OCI-M1 (cell line): ENCODE results near the gene FOLR1.
A peak's percentile ranks its signal among the peaks of the same experiment; 100 is the strongest.
"Not testable (repeated sequence)": the region's sequence is repeated elsewhere in the genome, so short reads cannot be mapped to it uniquely, and the experiment has no call there.

Source experiments
- DNase-seq: peaks from one replicate; lab custom pipeline; 2025; lab: John Stamatoyannopoulos, UW

Gene FOLR1

GRCh38 chr11:72181553-72181958 lies 10.4 kb upstream of the FOLR1 start:
- peak; percentile 66 for DNase-seq

DNA sequence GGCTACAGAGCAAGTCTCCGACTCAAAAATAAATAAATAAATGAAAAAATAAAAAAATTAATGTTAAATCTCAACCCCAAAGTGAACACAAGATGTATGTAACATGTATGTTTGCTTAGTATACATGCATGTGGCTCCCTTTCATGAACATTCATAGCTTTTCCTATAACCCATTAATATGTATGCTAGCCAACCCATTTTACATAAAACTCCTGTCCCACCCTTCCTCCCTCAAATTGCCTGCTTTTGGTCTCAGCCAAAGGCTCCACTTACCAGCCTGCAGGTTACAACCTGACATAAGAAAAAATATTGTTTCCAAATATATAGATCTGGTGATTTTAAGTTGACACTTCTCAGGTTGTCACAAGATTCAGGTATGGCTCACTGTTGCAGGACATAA lies 3.7 kb upstream of the FOLR1 start:
- DNase-seq = no peak

DNA sequence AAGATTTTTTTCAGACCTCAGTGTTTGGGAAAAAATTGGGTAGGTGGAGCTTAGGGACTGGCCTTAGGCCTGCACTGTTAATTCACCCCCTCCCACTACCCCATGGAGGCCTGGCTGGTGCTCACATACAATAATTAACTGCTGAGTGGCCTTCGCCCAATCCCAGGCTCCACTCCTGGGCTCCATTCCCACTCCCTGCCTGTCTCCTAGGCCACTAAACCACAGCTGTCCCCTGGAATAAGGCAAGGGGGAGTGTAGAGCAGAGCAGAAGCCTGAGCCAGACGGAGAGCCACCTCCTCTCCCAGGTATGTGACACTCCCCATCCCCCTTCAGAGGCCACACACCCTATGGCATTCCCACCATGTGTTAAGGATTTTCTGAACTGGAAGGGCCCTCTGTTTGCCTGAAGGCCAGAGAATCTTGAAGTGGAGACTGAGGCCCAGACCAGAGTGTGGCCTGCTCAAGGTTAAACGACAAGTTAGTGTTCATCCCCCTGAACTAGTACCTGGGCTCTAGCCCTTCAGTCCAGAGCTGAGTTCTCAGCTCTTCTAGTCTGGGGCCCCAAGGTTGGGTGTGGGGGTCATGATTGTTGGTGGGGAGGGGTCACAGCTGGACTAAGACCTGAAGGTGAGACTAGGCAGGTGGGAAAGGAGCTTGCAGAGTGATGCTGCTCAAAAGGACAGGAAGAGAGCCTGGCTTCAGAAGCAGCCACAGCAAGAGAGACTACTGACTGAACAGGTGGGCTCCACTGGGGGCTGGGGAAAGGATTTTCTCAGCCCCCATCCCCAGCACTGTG lies 2.3 kb upstream of the FOLR1 start:
- DNase-seq = no peak

DNA sequence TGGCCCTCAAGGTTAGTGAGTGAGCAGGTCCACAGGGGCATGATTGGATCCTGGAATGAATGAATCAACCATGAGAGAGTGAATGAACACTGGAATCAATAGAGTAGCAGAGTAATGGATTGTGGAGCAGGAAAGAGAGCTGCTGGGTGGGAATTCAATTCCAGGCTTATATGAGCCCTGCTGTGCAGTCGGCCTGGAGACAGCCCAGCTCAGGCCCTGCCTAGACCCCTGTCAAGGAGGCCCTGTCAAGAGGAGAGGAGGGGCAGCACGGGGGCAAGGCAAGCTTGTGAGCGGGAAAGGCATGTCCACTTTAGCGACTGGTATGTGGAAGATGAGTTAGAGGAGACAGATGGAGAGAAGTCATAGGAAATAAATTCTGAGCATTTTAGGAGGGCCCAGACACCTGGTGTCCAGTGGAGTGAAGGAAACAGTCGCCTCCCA lies 1.3 kb upstream of the FOLR1 start:
- no peak for DNase-seq

DNA sequence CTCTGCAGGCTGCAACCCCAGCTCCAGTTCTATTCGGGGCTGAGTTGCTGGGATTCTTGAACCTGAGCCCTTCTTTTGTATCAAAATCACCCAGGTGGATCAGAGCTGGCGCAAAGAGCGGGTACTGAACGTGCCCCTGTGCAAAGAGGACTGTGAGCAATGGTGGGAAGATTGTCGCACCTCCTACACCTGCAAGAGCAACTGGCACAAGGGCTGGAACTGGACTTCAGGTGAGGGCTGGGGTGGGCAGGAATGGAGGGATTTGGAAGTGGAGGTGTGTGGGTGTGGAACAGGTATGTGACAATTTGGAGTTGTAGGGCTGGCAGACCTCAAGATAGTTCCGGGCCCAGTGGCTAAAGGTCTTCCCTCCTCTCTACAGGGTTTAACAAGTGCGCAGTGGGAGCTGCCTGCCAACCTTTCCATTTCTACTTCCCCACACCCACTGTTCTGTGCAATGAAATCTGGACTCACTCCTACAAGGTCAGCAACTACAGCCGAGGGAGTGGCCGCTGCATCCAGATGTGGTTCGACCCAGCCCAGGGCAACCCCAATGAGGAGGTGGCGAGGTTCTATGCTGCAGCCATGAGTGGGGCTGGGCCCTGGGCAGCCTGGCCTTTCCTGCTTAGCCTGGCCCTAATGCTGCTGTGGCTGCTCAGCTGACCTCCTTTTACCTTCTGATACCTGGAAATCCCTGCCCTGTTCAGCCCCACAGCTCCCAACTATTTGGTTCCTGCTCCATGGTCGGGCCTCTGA lies 3.8 kb downstream of the FOLR1 start:
- DNase-seq = no peak

- not testable (repeated sequence) for DNase-seq
Measured at GRCh38 chr11:72201445-72201844, 9.5 kb downstream of the FOLR1 start.

DNA sequence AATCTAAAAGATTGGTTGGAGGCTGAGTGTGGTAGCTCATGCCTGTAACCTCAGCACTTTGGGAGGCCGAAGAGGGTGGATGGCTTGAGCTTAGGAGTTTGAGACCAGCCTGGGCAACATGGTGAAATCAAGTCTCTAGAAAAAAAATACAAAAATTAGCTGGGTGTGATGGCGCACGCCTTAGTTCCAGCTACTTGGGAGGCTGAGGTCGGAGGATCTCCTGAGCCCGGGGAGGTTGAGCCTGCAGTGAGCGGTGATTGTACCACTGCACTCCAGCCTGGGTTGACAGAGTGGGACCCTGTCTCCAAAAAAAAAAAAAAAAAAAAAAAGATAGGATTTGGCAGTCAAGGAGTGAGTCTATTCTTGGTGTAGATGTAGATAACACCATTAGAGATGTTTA lies 10.6 kb downstream of the FOLR1 start:
- no peak for DNase-seq

GRCh38 chr11:72203163-72203562 lies 11.2 kb downstream of the FOLR1 start:
- DNase-seq = no peak

DNA sequence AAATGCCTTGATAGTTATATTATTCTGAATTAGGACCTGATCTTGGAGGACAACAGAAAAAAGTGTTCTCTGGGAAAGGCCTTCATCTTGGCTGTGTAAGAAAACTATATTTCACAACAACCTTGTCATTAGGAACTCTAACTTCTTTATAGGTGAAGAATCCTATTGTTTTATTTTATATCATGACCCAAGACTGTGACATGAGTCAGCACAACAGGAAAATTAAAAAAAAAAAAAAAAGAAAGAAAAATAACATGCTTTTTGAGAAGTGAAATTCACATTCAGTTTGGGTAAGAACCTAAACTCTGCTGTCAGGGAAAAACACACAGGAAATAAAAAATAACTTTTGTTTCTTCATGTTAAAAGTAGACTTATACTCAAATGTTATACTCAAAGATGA lies 12.9 kb downstream of the FOLR1 start:
- DNase-seq = no peak

DNA sequence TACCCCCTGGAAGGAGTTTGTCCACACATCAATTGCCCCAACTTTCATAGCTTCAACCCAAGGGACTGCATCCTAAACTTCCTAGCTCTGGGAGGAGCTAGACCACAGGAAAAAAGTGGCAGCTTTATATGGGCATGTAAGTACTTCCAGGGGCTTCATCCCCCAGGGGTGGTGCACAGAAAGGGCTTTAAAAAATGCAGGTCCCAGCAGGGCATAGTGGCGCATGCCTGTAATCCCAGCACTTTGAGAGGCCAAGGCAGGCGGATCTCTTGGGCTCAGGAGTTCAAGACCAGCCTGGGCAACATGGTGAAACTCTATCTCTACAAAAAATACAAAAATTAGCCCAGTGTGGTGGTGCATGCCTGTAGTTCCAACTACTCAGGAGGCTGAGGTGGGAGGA lies 14.9 kb downstream of the FOLR1 start:
- DNase-seq = not testable (repeated sequence)

GRCh38 chr11:72208281-72208680 lies 16.3 kb downstream of the FOLR1 start:
- no peak for DNase-seq

- DNase-seq = peak; percentile 84
Measured at GRCh38 chr11:72209101-72209500, 17.2 kb downstream of the FOLR1 start.

- DNase-seq = no peak
Measured at GRCh38 chr11:72216638-72217037, 24.7 kb downstream of the FOLR1 start, which contains the start of gene FOLR2. TSS of gene FOLR2 (plus strand) at chr11:72216794. CDS start at chr11:72218585, 1,791 bp downstream.

DNA sequence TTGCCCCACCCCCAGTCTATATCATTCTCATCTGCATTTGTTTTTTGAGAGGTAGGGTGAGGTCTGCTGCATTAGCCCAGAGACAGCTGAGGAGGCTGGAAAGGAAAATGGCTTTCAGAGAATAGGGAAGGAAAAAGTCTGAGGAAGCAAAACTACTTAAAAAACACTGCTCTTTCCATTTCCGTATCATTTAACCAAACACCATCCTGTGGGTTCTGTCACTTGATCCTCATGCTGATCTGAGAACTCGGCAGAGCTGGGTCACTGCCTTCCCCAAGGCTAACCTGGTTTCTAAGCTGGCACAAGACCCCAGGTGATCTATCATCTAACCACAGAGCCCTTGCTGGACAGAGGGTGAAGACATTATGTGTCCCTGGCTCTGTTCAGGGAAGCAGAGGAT lies 25.9 kb downstream of the FOLR1 start:
- peak; percentile 70 for DNase-seq

DNA sequence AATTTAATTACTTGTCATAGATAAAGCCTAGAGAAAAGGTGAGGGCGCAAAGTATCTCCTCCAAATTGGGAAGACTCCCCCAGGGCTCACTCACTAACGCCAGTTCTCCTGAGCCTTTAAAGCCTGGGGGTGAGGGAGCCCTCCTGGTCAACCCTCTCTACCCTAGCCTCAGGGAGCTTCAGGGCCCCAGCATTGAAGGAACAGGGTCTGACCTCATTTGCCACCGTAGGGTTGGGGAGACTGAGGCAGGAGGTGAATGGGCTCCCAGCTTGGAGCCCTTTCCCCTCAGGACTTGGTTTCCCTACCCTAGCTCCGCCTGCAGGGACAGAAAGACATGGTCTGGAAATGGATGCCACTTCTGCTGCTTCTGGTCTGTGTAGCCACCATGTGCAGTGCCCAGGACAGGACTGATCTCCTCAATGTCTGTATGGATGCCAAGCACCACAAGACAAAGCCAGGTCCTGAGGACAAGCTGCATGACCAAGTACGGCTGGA lies 26.4 kb downstream of the FOLR1 start:
- DNase-seq = no peak

- no peak for DNase-seq
Measured at GRCh38 chr11:72220696-72221363, 28.9 kb downstream of the FOLR1 start.

DNA sequence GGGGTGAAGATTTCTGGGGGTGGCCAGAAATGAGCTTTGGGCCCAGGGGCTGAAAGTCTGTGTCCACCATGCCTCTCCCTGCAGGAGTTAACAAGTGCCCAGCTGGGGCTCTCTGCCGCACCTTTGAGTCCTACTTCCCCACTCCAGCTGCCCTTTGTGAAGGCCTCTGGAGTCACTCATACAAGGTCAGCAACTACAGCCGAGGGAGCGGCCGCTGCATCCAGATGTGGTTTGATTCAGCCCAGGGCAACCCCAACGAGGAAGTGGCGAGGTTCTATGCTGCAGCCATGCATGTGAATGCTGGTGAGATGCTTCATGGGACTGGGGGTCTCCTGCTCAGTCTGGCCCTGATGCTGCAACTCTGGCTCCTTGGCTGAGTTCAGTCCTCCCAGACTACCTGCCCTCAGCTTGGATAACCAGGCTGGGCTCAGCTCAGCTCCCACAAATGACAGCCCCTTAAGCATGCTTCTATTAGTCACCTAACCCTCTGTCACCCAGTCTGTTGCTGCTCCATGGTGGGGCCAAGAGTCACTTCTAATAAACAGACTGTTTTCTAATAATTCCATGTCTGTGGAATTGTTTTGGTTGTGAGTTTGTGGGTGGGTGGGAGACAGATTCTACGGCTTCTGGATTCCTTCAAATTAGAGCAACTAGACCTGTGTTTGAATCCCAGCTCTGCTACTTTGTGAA lies 29.6 kb downstream of the FOLR1 start:
- peak; percentile 69 for DNase-seq

DNA sequence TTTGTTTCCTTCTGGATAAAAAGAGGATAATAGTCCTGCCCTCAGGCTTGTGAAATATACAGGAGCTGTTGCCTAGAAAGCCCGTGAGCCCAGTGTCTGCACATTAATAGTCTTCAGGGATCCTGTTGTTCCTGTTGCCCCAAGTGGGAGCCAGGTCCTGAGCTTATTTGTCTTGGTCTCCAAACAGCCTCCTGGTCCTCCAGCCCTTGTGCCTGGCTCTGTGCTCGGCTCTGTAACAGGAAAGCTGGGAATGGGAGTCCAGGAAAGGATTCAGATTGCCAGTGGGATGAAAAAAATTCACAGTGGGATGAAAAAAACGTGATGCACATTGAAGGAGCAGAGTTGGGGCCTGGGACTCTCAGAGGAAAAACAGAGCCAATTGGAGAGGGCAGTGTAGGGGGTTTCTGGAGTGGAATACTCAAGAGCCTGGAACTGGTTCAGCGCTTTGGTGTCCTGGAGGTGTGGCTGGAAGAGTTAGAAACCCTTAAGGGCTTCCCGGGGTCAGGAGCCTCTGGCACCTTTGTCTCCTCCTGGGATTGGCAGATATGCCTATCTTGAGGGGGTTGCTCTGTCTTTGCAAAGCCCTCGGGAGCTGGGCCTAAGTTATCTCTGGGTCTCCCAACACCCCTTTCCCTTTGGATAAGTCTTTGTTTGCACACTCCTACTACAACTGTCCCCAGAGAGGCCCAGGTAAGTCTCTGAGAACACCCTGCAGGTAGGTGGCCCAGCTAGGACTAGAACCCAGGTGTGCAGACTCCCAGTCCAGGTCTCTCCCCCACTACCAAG lies 30.4 kb downstream of the FOLR1 start:
- DNase-seq = no peak

DNA sequence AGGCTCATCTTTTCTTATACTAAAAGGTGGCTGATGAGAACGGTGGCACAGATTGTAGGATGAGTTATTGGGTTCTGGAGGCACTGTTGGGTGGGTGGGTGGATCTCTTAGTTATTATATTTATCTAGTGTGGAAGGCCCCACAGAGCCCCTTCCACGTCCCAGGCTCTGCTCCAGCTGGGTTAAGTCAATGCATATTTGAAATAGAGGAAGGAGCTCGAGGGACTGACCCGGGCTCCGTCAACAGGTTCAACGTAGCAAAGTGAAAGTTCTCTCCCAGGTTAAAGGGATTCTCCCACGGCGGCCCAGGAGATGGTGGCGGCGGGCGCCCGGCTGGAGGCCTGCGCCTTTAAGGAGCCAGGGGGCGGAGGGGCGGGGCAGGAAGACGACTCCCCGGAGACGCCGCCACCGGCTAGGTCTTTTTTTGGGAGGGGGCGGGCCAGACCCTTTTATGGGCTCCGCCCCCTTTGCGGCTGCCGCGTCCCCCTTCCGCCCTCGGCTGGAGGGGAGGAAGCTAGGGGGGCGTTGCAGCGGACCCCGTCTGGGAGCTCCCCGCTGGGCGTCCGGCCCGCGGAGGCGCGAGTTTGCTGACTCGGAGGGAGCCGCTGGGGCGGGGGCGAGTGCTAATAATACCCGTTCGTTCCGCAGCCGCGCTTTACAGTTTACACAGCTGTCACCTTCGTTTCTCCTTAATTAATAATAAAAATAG lies 31.1 kb downstream of the FOLR1 start:
- DNase-seq = peak; percentile 100
